Vagina (tissue), 2 donors: ENCODE results near the gene PDE10A.

ENCODE experiments used
- CTCF ChIP-seq, 3 experiments: fragments of 450-650 bp in 2 of 3; fragments of 200-600 bp in 1 of 3; sonication (generic) in 1 of 3; IDR thresholded peaks; one replicate each; pipeline ENCODE4 v1.5.1; 2017 to 2019; ENCODE audit warnings: antibody characterized with exemption in 3 of 3, mild to moderate bottlenecking in 2 of 3, moderate library complexity in 2 of 3
- POLR2A ChIP-seq, 2 donors: fragments of 450-650 bp; IDR thresholded peaks; one replicate each; pipeline ENCODE4 v1.6.1; 2017; ENCODE audit warnings: antibody characterized with exemption in 2 of 2, mild to moderate bottlenecking in 2 of 2, moderate library complexity in 2 of 2
- POLR2AphosphoS5 ChIP-seq, 2 donors: sonication (generic); formaldehyde crosslinking; IDR thresholded peaks; one replicate each; pipeline ENCODE4 v1.9.0; 2017; ENCODE audit warnings: antibody characterized with exemption in 2 of 2, mild to moderate bottlenecking in 2 of 2, low read depth in 1 of 2; ENCODE audit not compliant: insufficient read depth in 1 of 2

GRCh38 chr6:165487950-165488349 is 175.1 kb downstream of the PDE10A start:
- TF ChIP-seq CTCF (IDR thresholded peaks at IDR 0.05) (no peak), POLR2AphosphoS5 (IDR thresholded peaks at IDR 0.05; ENCODE audit: insufficient read depth in 1 of 2, low read depth in 1 of 2) (no peak), POLR2A (IDR thresholded peaks at IDR 0.05) (no peak)
